H1 (cell line): Measurements from ENCODE around the gene C7orf25. TPM values are rescaled to one million over a fixed set of nuclear protein-coding genes. Genes with fewer than 3 reads are reported as not detected.

Experiments used
- CTCF ChIA-PET: fragments of 300-600 bp; sonication (Branson Sonifier 250); formaldehyde crosslinking; loops from one replicate; lab custom pipeline; 2021; ENCODE audit not compliant: partially characterized antibody; lab: Charles Lee
- POLR2A ChIA-PET: fragments of 300-600 bp; sonication (Branson Sonifier 250); formaldehyde crosslinking; loops from one replicate; lab custom pipeline; 2021; ENCODE audit warnings: inconsistent platforms; ENCODE audit not compliant: partially characterized antibody; lab: Charles Lee
- DNase-seq, 2 experiments: peaks; one replicate each; pipeline versions ENCODE4 v3.0.0 to v3.0.0-alpha.2; 2010 to 2022; ENCODE audit warnings: low spot score in 2 of 2, low read depth in 1 of 2, mixed read lengths in 1 of 2
- FAIRE-seq: peaks from 2 replicates; lab custom pipeline; 2011; peaks lifted over from hg19 to GRCh38; lab: Jason Lieb, UNC
- H2AFZ ChIP-seq: 2 replicates; pipeline ENCODE4 v1.8.1; 2012; ENCODE audit warnings: low read length, inconsistent platforms
- H2AK5ac ChIP-seq: 2 replicates; pipeline ENCODE4 v1.6.1; 2013; ENCODE audit warnings: low read depth, low read length
- H2BK120ac ChIP-seq: replicated peaks from 2 replicates; pipeline ENCODE3; 2013; ENCODE audit warnings: low read depth, low read length, inconsistent platforms
- H2BK12ac ChIP-seq: 2 replicates; pipeline ENCODE4 v1.6.1; 2013; ENCODE audit warnings: low read depth, low read length
- H2BK15ac ChIP-seq: 2 replicates; pipeline ENCODE4 v1.6.1; 2013; ENCODE audit warnings: low read length
- H2BK20ac ChIP-seq: 2 replicates; pipeline ENCODE4 v1.6.1; 2013; ENCODE audit warnings: low read length
- H2BK5ac ChIP-seq: 2 replicates; pipeline ENCODE4 v1.6.1; 2013; ENCODE audit warnings: low read depth, low read length
- H3K14ac ChIP-seq: 2 replicates; pipeline ENCODE4 v1.6.1; 2013; ENCODE audit warnings: inconsistent platforms; ENCODE audit not compliant: insufficient read length
- H3K18ac ChIP-seq: 2 replicates; pipeline ENCODE4 v1.6.1; 2013; ENCODE audit warnings: low read length; ENCODE audit errors: extremely low read depth
- H3K23ac ChIP-seq: 2 replicates; pipeline ENCODE4 v1.6.1; 2013; ENCODE audit warnings: inconsistent platforms; ENCODE audit not compliant: insufficient read length
- H3K23me2 ChIP-seq: 2 replicates; pipeline ENCODE4 v1.6.1; 2013; ENCODE audit warnings: low read depth, low read length
- H3K27ac ChIP-seq: 2 replicates; pipeline ENCODE4 v1.6.1; 2011; ENCODE audit warnings: low read depth, low read length, inconsistent platforms
- H3K27me3 ChIP-seq, 4 experiments: replicated peaks in 1 of 4; 1 replicate in 1 of 4; 2 replicates in 3 of 4; pipeline versions ENCODE4 v1.6.1 to v1.8.1; 2011 to 2013; ENCODE audit warnings: low read length in 3 of 4, mild to moderate bottlenecking in 3 of 4, inconsistent platforms in 2 of 4, mixed read lengths in 2 of 4, moderate library complexity in 1 of 4; ENCODE audit not compliant: control insufficient read depth in 3 of 4, insufficient read depth in 3 of 4; ENCODE audit errors: extremely low read depth in 1 of 4
- H3K36me3 ChIP-seq, 4 experiments: 2 replicates each; pipeline versions ENCODE4 v1.6.1 to v1.8.1; 2011 to 2013; ENCODE audit warnings: mild to moderate bottlenecking in 4 of 4, low read length in 3 of 4, moderate library complexity in 2 of 4, control low read depth in 1 of 4, inconsistent platforms in 1 of 4; ENCODE audit not compliant: insufficient read depth in 4 of 4, control insufficient read depth in 2 of 4
- H3K4ac ChIP-seq: replicated peaks from 2 replicates; pipeline ENCODE3; 2013; ENCODE audit warnings: low read length, low read depth, mixed read lengths, inconsistent platforms; ENCODE audit not compliant: insufficient read length
- H3K4me1 ChIP-seq, 4 experiments: replicated peaks in 1 of 4; 1 replicate in 1 of 4; 2 replicates in 3 of 4; pipeline versions ENCODE4 v1.6.1 to v1.8.1; 2011 to 2013; ENCODE audit warnings: low read length in 3 of 4, inconsistent platforms in 2 of 4, mixed read lengths in 1 of 4; ENCODE audit not compliant: insufficient read depth in 4 of 4, control insufficient read depth in 3 of 4
- H3K4me2 ChIP-seq, 2 experiments: 2 replicates each; pipeline versions ENCODE4 v1.6.1 to v1.8.1; 2011 to 2013; ENCODE audit warnings: low read depth in 2 of 2, low read length in 2 of 2, control low read depth in 1 of 2, inconsistent platforms in 1 of 2, mild to moderate bottlenecking in 1 of 2; ENCODE audit not compliant: insufficient read depth in 1 of 2
- H3K4me3 ChIP-seq, 4 experiments: fragments of 200-600, 300-600 bp in 1 of 4; sonication (generic), shearing (Covaris generic), sonication (Bioruptor Twin) in 1 of 4; 2 replicates each; pipeline versions ENCODE4 v1.5.1 to v1.8.1; 2011 to 2016; ENCODE audit warnings: low read length in 4 of 4, low read depth in 3 of 4, control low read depth in 2 of 4, inconsistent platforms in 2 of 4, mild to moderate bottlenecking in 2 of 4, mixed read lengths in 1 of 4, moderate library complexity in 1 of 4; ENCODE audit not compliant: insufficient read depth in 2 of 4; ENCODE audit errors: extremely low read depth in 1 of 4
- H3K56ac ChIP-seq: replicated peaks from 2 replicates; pipeline ENCODE3; 2013; ENCODE audit warnings: low read depth, mild to moderate bottlenecking, mixed read lengths, low read length, inconsistent platforms; ENCODE audit not compliant: insufficient read length
- H3K79me1 ChIP-seq: 2 replicates; pipeline ENCODE4 v1.6.1; 2013; ENCODE audit warnings: low read depth, low read length, control low read depth
- H3K79me2 ChIP-seq, 2 experiments: 2 replicates each; pipeline versions ENCODE4 v1.6.1 to v1.8.1; 2012 to 2013; ENCODE audit warnings: low read length in 2 of 2, mild to moderate bottlenecking in 2 of 2, inconsistent platforms in 1 of 2; ENCODE audit not compliant: insufficient read depth in 2 of 2, control insufficient read depth in 1 of 2
- H3K9ac ChIP-seq, 4 experiments: replicated peaks in 1 of 4; 1 replicate in 1 of 4; 2 replicates in 3 of 4; pipeline versions ENCODE4 v1.6.1 to v1.8.1; 2011 to 2013; ENCODE audit warnings: low read depth in 3 of 4, low read length in 3 of 4, control low read depth in 2 of 4, mild to moderate bottlenecking in 2 of 4, moderate library complexity in 2 of 4, inconsistent platforms in 1 of 4; ENCODE audit errors: extremely low read depth in 1 of 4
- H3K9me3 ChIP-seq, 2 experiments: 2 replicates each; pipeline versions ENCODE4 v1.6.1 to v1.8.1; 2012 to 2013; ENCODE audit warnings: mild to moderate bottlenecking in 2 of 2, moderate library complexity in 2 of 2, control low read depth in 1 of 2, inconsistent platforms in 1 of 2, low read depth in 1 of 2, low read length in 1 of 2, mixed read lengths in 1 of 2; ENCODE audit not compliant: insufficient read depth in 2 of 2
- H4K20me1 ChIP-seq, 2 experiments: replicated peaks in 1 of 2; 2 replicates each; pipeline versions ENCODE3 to v1.8.1; 2011 to 2013; ENCODE audit warnings: inconsistent platforms in 2 of 2, low read length in 2 of 2, mild to moderate bottlenecking in 1 of 2; ENCODE audit not compliant: insufficient read depth in 2 of 2, control insufficient read depth in 1 of 2
- H4K5ac ChIP-seq: 2 replicates; pipeline ENCODE4 v1.6.1; 2013; ENCODE audit warnings: low read length, low read depth, mixed read lengths, inconsistent platforms; ENCODE audit not compliant: insufficient read length
- H4K8ac ChIP-seq: 2 replicates; pipeline ENCODE4 v1.8.0; 2013; ENCODE audit warnings: mild to moderate bottlenecking, moderate library complexity, low read length, inconsistent platforms; ENCODE audit not compliant: insufficient read depth; ENCODE audit errors: extremely low read depth
- H4K91ac ChIP-seq: replicated peaks from 2 replicates; pipeline ENCODE3; 2013; ENCODE audit warnings: low read length, mixed read lengths, inconsistent platforms; ENCODE audit not compliant: insufficient read length
- CBX5 ChIP-seq: fragments of 300-800, 300-1000 bp; sonication (generic); IDR thresholded peaks from 2 replicates; pipeline ENCODE4 v1.7.1; 2016; ENCODE audit warnings: antibody characterized with exemption, low read length, low read depth
- CTBP2 ChIP-seq: IDR thresholded peaks from 2 replicates; pipeline ENCODE4 v1.7.0; 2011; ENCODE audit warnings: borderline replicate concordance, mild to moderate bottlenecking, moderate library complexity, mixed read lengths, low read length; ENCODE audit not compliant: insufficient read depth, insufficient read length
- EZH2 ChIP-seq: fragments of 200-600 bp; sonication (generic); IDR thresholded peaks from 2 replicates; pipeline ENCODE4 v1.7.1; 2012; ENCODE audit warnings: low read depth, mild to moderate bottlenecking, moderate library complexity, low read length, inconsistent platforms; ENCODE audit not compliant: severe bottlenecking
- GTF2F1 ChIP-seq: IDR thresholded peaks from 2 replicates; pipeline ENCODE4 v1.6.1; 2012; ENCODE audit warnings: low read depth, low read length, improper control_type of control experiment, borderline replicate concordance
- HDAC6 ChIP-seq: IDR thresholded peaks from one replicate; pipeline ENCODE4 v1.7.1; 2012; ENCODE audit warnings: low read depth, mild to moderate bottlenecking, inconsistent platforms, low read length, moderate library complexity
- KDM1A ChIP-seq: fragments of 200-600, 300-600 bp; sonication (generic); IDR thresholded peaks from 2 replicates; pipeline ENCODE4 v1.7.1; 2016; ENCODE audit warnings: mild to moderate bottlenecking, low read length, borderline replicate concordance
- POU5F1 ChIP-seq: IDR thresholded peaks from 2 replicates; pipeline ENCODE4 v1.6.1; 2011; ENCODE audit warnings: low read depth, mild to moderate bottlenecking, low read length, moderate library complexity
- RNF2 ChIP-seq: fragments of 200-900, 300-1000 bp; sonication (generic); IDR thresholded peaks from 2 replicates; pipeline ENCODE4 v1.7.1; 2016; ENCODE audit warnings: borderline replicate concordance, low read depth, mild to moderate bottlenecking, antibody characterized with exemption, low read length; ENCODE audit not compliant: poor library complexity, severe bottlenecking; ENCODE audit errors: missing control alignments
- RXRA ChIP-seq: IDR thresholded peaks from 2 replicates; pipeline ENCODE4 v1.6.1; 2011; ENCODE audit warnings: low read depth, mild to moderate bottlenecking, low read length, moderate library complexity; ENCODE audit not compliant: insufficient read depth
- SIRT6 ChIP-seq: IDR thresholded peaks from one replicate; pipeline ENCODE4 v1.7.1; 2012; ENCODE audit warnings: low read length, inconsistent platforms
- SP2 ChIP-seq: IDR thresholded peaks from 2 replicates; pipeline ENCODE4 v1.6.1; 2012; ENCODE audit warnings: mild to moderate bottlenecking, low read length, inconsistent platforms
- WGBS, 2 experiments: shearing (Covaris generic) in 1 of 2; methylation state at CpG; one replicate each; pipeline versions ENCODE4 v1.1.6 to v1.1.7; 2013 to 2015; ENCODE audit warnings: low lambda C conversion rate in 2 of 2, mixed read lengths in 2 of 2, inconsistent platforms in 1 of 2, low coverage in 1 of 2, missing lambda C conversion rate in 1 of 2; ENCODE audit not compliant: insufficient replicate concordance in 2 of 2, insufficient coverage in 1 of 2, insufficient read length in 1 of 2; ENCODE audit errors: extremely low coverage in 1 of 2, missing lambda C conversion rate in 1 of 2; 5-methylcytosine and 5-hydroxymethylcytosine counted together
- polyA plus RNA-seq, 7 experiments: library from polyadenylated mRNA; depleted of rRNA in 3 of 7; stranded (reverse) in 5 of 7; unstranded in 2 of 7; fragments of >200 nt in 5 of 7; fragments of 200-250 nt in 2 of 7; gene quantifications; 1 replicate in 5 of 7; 2 replicates in 1 of 7; 4 replicates in 1 of 7; pipeline versions ENCODE4 v1.2.1 to v1.2.3, GENCODE V29; 2011 to 2013; ENCODE audit warnings: missing spikeins in 2 of 7, mixed read lengths in 2 of 7
- total RNA-seq: library from RNA; stranded (reverse); fragmentation: NEBNext Ultra II Directional; extraction: Animal tissue kit (Norgen Biotek cat#: 25700); gene quantifications from 2 replicates; pipeline ENCODE4 v1.2.1, GENCODE V29; 2021

C7orf25 gene
- total and polyA plus RNA-seq, 2 of the 8 experiments (the other 6 are each of a cell fraction or from before 2014, with no cell fraction given): 0.70 to 4.5 TPM

- H3K27ac ChIP-seq: no peak overlapping the region
- H3K18ac ChIP-seq: no peak overlapping the region
- no peaks in the 10 kb centered on the region for H3K23me2 ChIP-seq
- POLR2A ChIA-PET: no interaction called here
- no peaks in the 10 kb centered on the region for H3K27me3 ChIP-seq
- no peak overlapping the region for H4K8ac ChIP-seq
- H4K5ac ChIP-seq: no peak overlapping the region
- no peak overlapping the region for H3K4me3 ChIP-seq
- no peak overlapping the region for H4K91ac ChIP-seq
- H2BK15ac ChIP-seq: no peak overlapping the region
- no peak overlapping the region for H3K4ac ChIP-seq
- no peaks in the 10 kb centered on the region for H3K4me1 ChIP-seq
- H3K4me2 ChIP-seq: no peak overlapping the region
- H3K23ac ChIP-seq: no peak overlapping the region
- 94% methylated on average over 2 of the region's 2 CpGs; no CpG with 5 or more reads in 1 of the 2 experiments for WGBS, 2 experiments
- no peak overlapping the region for H2BK120ac ChIP-seq
- H3K79me2 ChIP-seq: no peaks in the 10 kb centered on the region
- H3K56ac ChIP-seq: no peak overlapping the region
- H2AFZ ChIP-seq: no peak overlapping the region
- no peaks in the 10 kb centered on the region for H3K9me3 ChIP-seq
- H2BK20ac ChIP-seq: no peak overlapping the region
- H3K14ac ChIP-seq: no peak overlapping the region
- no peak overlapping the region for H2AK5ac ChIP-seq
- DNase-seq (no peak), FAIRE-seq (no peak)
- no peaks in the 10 kb centered on the region for H3K36me3 ChIP-seq
- H2BK12ac ChIP-seq: no peak overlapping the region
- CTCF ChIA-PET: interaction anchor here (1.0 to 1.5 kb wide), 2 partner anchors 70 to 492 kb away, joined by 3 to 4 read pairs; no protein-coding TSS in a partner anchor
- H2BK5ac ChIP-seq: no peak overlapping the region
- no peaks in the 10 kb centered on the region for H3K79me1 ChIP-seq
- H3K9ac ChIP-seq: no peak overlapping the region
- no peaks in the 10 kb centered on the region for H4K20me1 ChIP-seq
- TF ChIP-seq CBX5 (no peak), CTBP2 (no peak), EZH2 (no peak), RNF2 (no peak), RXRA (no peak), POU5F1 (no peak), GTF2F1 (no peak), HDAC6 (no peak), KDM1A (no peak), SIRT6 (no peak), SP2 (no peak)
Measured at GRCh38 chr7:42947521-42947920, 35.7 kb upstream of the C7orf25 start.
